ENCODE results near the gene DOCK10. TPM values are rescaled to one million over a fixed set of nuclear protein-coding genes. Genes with fewer than 3 reads are reported as not detected.

The DOCK10 gene
- polyA plus RNA-seq, 1 experiment: 53.0 TPM

- CTCF ChIA-PET: no interaction called here
- Histone ChIP-seq H3K27me3 (ENCODE audit: control insufficient read depth, insufficient read depth, low read length) (no peaks in the 10 kb centered on the region), H3K4me3 (ENCODE audit: low read depth, low read length) (no peak overlapping the region), H3K9me3 (ENCODE audit: control insufficient read depth, insufficient read depth, low read length) (peaks cover 3% of the 10 kb centered on the region; the same call in 1 of the 2 replicates), H3K27ac (ENCODE audit: low read depth, low read length) (no peak overlapping the region)
- DNase-seq (ENCODE audit: low read depth, low spot score): no peak
- no peak for TF ChIP-seq CTCF (IDR thresholded peaks at IDR 0.05; ENCODE audit: low read depth, low read length)
- POLR2A ChIA-PET: no interaction called here
Measured at GRCh38 chr2:224724331-224724730, 317.9 kb downstream of the DOCK10 start.

GRCh38 chr2:224723586-224724217 lies 318.6 kb downstream of the DOCK10 start:
- Histone ChIP-seq H3K27ac (ENCODE audit: low read depth, low read length) (no peak overlapping the region), H3K9me3 (ENCODE audit: control insufficient read depth, insufficient read depth, low read length) (no peaks in the 10 kb centered on the region), H3K4me3 (ENCODE audit: low read depth, low read length) (no peak overlapping the region), H3K27me3 (ENCODE audit: control insufficient read depth, insufficient read depth, low read length) (no peaks in the 10 kb centered on the region)
- ChIA-PET POLR2A (no interaction called here), CTCF (no interaction called here)
- DNase-seq (ENCODE audit: low read depth, low spot score): no peak
- no peak for TF ChIP-seq CTCF (IDR thresholded peaks at IDR 0.05; ENCODE audit: low read depth, low read length)

GRCh38 chr2:224722770-224723169 lies 319.5 kb downstream of the DOCK10 start:
- H3K27me3 ChIP-seq (ENCODE audit: control insufficient read depth, insufficient read depth, low read length): no peaks in the 10 kb centered on the region
- H3K9me3 ChIP-seq (ENCODE audit: control insufficient read depth, insufficient read depth, low read length): no peaks in the 10 kb centered on the region
- no peak overlapping the region for H3K27ac ChIP-seq (ENCODE audit: low read depth, low read length)
- H3K4me3 ChIP-seq (ENCODE audit: low read depth, low read length): no peak overlapping the region
- POLR2A ChIA-PET: no interaction called here
- no peak for TF ChIP-seq CTCF (IDR thresholded peaks at IDR 0.05; ENCODE audit: low read depth, low read length)
- CTCF ChIA-PET: no interaction called here
- DNase-seq (ENCODE audit: low read depth, low spot score): no peak

GRCh38 chr2:224722250-224722649 lies 320.0 kb downstream of the DOCK10 start:
- ChIA-PET CTCF (no interaction called here), POLR2A (interaction anchor here (0.5 kb wide), 1 partner anchor 97 kb away, joined by 5 read pairs; no protein-coding TSS in a partner anchor)
- no peak overlapping the region for H3K4me3 ChIP-seq (ENCODE audit: low read depth, low read length)
- no peak for DNase-seq (ENCODE audit: low read depth, low spot score)
- H3K27ac ChIP-seq (ENCODE audit: low read depth, low read length): no peak overlapping the region
- no peaks in the 10 kb centered on the region for H3K9me3 ChIP-seq (ENCODE audit: control insufficient read depth, insufficient read depth, low read length)
- TF ChIP-seq CTCF (IDR thresholded peaks at IDR 0.05; ENCODE audit: low read depth, low read length): no peak
- no peaks in the 10 kb centered on the region for H3K27me3 ChIP-seq (ENCODE audit: control insufficient read depth, insufficient read depth, low read length)

GRCh38 chr2:224716921-224717320 lies 325.3 kb downstream of the DOCK10 start:
- no peak for DNase-seq (ENCODE audit: low read depth, low spot score)
- no peak overlapping the region for H3K4me3 ChIP-seq (ENCODE audit: low read depth, low read length)
- no peaks in the 10 kb centered on the region for H3K9me3 ChIP-seq (ENCODE audit: control insufficient read depth, insufficient read depth, low read length)
- ChIA-PET POLR2A (no interaction called here), CTCF (no interaction called here)
- no peaks in the 10 kb centered on the region for H3K27me3 ChIP-seq (ENCODE audit: control insufficient read depth, insufficient read depth, low read length)
- H3K27ac ChIP-seq (ENCODE audit: low read depth, low read length): no peak overlapping the region
- TF ChIP-seq CTCF (IDR thresholded peaks at IDR 0.05; ENCODE audit: low read depth, low read length): no peak
